Hematopoietic multipotent progenitor cell treated with erythropoietin and hydrocortisone succinate and interleukin-3 and kit ligand, for 6 days (in vitro differentiated cells): ENCODE results near the gene PRDX1.
"Not testable (repeated sequence)": the region's sequence is repeated elsewhere in the genome, so short reads cannot be mapped to it uniquely, and the experiment has no call there.

Experiments used
- DNase-seq: peaks from one replicate; pipeline ENCODE4 v3.0.0-alpha.2; 2015

PRDX1 gene

GRCh38 chr1:45535988-45536766 lies 14.5 kb upstream of the PRDX1 start:
- DNase-seq = peak; percentile 15

GRCh38 chr1:45531873-45532272 lies 10.2 kb upstream of the PRDX1 start:
- no peak for DNase-seq

GRCh38 chr1:45530632-45531135 lies 9.0 kb upstream of the PRDX1 start:
- DNase-seq = no peak

GRCh38 chr1:45526135-45526644 lies 4.5 kb upstream of the PRDX1 start:
- DNase-seq = no peak

- not testable (repeated sequence) for DNase-seq
These were observed 2.3 kb upstream of the PRDX1 start for GRCh38 chr1:45523975-45524374.

GRCh38 chr1:45523516-45523915 lies 1.8 kb upstream of the PRDX1 start:
- DNase-seq = not testable (repeated sequence)

- no peak for DNase-seq
These were observed 830 bp upstream of the PRDX1 start for GRCh38 chr1:45522324-45523104.

GRCh38 chr1:45519774-45520173 lies 1.9 kb downstream of the PRDX1 start:
- not testable (repeated sequence) for DNase-seq

- no peak for DNase-seq
These were observed 2.8 kb downstream of the PRDX1 start for GRCh38 chr1:45518910-45519309.

- DNase-seq = not testable (repeated sequence)
These were observed 3.3 kb downstream of the PRDX1 start for GRCh38 chr1:45518366-45518765.

- no peak for DNase-seq
These were observed 5.2 kb downstream of the PRDX1 start for GRCh38 chr1:45516465-45516864.

GRCh38 chr1:45516036-45516435 lies 5.6 kb downstream of the PRDX1 start:
- DNase-seq = no peak

- DNase-seq = not testable (repeated sequence)
These were observed 8.0 kb downstream of the PRDX1 start for GRCh38 chr1:45513532-45514260.

GRCh38 chr1:45512641-45513054 lies 9.0 kb downstream of the PRDX1 start:
- peak; percentile 88 for DNase-seq

- no peak for DNase-seq
These were observed 10.6 kb downstream of the PRDX1 start for GRCh38 chr1:45510972-45511527.

- DNase-seq = no peak
These were observed 11.4 kb downstream of the PRDX1 start for GRCh38 chr1:45510036-45510971.

- DNase-seq = peak; percentile 31
These were observed 13.2 kb downstream of the PRDX1 start for GRCh38 chr1:45508295-45509151.

- no peak for DNase-seq
These were observed 13.8 kb downstream of the PRDX1 start for GRCh38 chr1:45507893-45508292.

- DNase-seq = no peak
These were observed 14.5 kb downstream of the PRDX1 start for GRCh38 chr1:45507195-45507594.
